ENCODE results near the gene UBA6.

UBA6 gene

GRCh38 chr4:67735325-67735724 is 34.4 kb upstream of the UBA6 start:
- TF ChIP-seq, protein P1, sequence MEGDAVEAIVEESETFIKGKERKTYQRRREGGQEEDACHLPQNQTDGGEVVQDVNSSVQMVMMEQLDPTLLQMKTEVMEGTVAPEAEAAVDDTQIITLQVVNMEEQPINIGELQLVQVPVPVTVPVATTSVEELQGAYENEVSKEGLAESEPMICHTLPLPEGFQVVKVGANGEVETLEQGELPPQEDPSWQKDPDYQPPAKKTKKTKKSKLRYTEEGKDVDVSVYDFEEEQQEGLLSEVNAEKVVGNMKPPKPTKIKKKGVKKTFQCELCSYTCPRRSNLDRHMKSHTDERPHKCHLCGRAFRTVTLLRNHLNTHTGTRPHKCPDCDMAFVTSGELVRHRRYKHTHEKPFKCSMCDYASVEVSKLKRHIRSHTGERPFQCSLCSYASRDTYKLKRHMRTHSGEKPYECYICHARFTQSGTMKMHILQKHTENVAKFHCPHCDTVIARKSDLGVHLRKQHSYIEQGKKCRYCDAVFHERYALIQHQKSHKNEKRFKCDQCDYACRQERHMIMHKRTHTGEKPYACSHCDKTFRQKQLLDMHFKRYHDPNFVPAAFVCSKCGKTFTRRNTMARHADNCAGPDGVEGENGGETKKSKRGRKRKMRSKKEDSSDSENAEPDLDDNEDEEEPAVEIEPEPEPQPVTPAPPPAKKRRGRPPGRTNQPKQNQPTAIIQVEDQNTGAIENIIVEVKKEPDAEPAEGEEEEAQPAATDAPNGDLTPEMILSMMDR (IDR thresholded peaks at IDR 0.05) = no peak

GRCh38 chr4:67727124-67727850 is 26.3 kb upstream of the UBA6 start:
- TF ChIP-seq, protein P1 (IDR thresholded peaks at IDR 0.05) = no peak

DNA sequence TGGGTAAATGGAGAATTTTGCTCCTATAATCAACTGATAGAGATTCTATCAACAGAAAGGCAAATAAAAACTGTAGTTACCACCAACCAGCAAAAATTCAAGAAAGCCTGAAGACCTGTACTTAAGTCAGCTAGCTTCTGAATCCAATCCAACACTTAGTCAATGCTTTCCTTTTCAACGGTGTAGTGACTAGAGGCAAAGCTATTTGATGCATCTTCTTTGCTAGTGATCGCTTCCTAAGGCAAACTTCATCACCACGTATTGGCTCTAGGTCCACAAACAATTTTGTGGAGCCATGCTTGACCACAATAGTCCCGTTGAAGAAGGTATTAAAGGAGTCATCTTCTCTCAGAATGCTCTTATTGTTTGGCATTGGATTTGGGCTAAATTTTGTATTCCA is 25.0 kb upstream of the UBA6 start:
- TF ChIP-seq, protein P1 (IDR thresholded peaks at IDR 0.05) = no peak

- TF ChIP-seq, protein P1 (IDR thresholded peaks at IDR 0.05) = no peak
Measured at GRCh38 chr4:67725132-67725531, 24.2 kb upstream of the UBA6 start.

DNA sequence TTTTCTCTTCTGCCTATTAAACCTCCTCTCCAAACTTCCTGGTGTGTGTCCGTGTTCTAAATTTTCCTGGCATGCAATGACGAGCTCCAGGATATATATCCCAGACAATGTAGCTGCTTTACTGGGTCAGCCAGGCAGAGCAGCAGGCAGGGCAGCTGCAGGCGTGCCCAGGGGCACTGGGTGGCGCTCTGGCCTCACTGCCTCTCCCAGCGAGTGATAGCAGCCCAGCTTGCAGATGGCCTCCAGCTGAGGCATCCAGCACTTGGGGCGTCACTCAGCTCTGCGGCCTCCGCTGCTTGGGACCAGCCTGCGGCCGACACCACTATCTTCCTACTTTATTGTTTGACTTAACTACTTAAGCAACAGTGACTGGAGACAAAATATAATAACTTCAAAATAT is 23.0 kb upstream of the UBA6 start:
- TF ChIP-seq, protein P1 (IDR thresholded peaks at IDR 0.05) = no peak

DNA sequence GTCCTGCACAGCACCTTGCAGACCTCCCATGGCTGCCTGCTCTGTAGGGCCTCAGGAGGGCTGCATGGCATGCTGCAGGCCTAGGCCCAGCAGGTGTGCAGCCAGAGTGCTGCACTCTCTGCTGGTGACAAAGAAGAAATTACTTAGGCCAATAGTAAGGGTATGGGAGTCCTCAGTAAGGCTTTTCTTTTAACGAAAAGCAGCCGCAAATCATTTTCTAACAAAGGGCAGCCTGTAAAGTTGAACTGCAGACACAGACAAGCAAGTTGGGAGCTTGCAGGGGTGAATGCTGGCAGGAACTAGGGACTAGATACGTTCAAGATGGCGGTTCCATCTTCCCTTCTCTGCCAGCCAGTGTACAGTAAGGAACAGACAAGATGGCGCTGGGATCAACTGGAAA is 22.4 kb upstream of the UBA6 start:
- TF ChIP-seq, protein P1 (IDR thresholded peaks at IDR 0.05) = no peak

DNA sequence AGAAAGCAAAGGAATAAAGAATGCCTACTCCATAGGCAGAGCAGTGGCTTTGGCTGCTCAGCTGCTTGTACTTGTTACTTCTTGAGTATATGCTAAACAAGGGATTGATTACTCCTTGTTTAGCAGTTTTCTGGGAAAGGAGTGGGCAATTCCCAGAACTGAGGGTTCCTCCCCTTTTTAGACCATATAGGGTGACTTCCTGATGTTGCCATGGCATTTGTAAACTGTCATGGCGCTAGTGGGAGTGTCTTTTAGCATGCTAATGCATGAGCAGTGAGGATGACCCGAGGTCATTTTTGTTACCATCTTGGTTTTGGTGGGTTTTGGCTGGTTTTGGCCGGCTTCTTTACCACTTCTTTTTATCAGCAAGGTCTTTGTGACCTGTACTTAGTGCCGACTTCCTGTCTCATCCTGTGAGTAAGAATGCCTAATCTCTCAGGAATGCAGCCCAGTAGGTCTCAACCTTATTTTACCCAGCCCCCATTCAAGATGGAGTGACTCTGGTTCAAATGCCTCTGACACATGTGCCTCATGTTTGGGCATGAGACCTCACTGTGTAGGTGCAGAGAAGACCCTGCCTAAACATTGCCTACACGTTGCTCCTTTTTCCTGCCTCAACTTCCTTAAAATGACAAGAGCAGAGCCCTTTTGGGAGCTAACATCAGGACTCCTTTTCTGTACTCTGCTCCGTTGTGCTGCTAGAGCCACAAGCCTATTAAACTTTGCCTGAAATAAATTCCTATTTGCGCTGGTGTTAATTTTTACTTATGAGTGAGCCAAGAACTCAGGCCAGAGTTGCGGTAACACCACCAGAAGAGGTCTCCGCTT is 21.0 kb upstream of the UBA6 start:
- TF ChIP-seq, protein P1 (IDR thresholded peaks at IDR 0.05) = no peak

Data from LNCAP (cell line).